ENCODE measurements around the gene STAT1. TPM values are rescaled to one million over a fixed set of nuclear protein-coding genes. Genes with fewer than 3 reads are reported as not detected.
A peak's percentile ranks its signal among the peaks of the same experiment; 100 is the strongest.

The STAT1 gene
- total RNA-seq, 1 donor from 2014 or later: 13.0 TPM

DNA sequence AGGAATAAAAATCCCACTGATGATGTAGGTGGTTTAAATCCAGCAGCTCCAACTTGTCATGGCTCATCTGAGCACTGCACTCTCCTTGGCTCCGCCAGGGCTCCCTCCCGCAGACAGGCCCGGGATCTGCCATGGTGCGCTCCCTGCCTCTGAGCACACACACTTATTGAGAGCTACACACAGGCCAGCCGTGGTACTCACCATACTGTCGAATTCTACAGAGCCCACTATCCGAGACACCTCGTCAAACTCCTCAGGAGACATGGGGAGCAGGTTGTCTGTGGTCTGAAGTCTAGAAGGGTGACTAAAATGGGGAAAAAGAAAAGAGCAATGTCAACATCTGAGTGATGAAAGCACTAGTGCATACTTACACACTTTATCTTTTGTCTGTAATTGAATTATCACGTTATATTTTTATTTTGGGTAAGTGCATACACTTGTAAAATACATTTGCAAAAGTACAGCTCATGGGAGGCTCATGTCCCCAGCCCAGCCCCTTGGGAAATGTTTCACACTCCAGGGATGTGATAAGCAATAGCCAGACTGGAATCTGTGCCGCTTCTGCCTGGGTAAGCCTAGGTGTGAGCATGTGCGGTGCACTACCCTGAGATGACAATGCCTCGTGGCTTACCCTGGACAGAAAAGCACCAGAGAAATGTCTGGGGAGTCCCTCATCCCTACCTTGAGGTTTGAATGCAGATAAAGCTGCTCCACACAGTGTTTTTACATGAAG is 39.2 kb downstream of the STAT1 start:
- Histone ChIP-seq H3K27me3 (no peaks in the 10 kb centered on the region), H3K4me3 (no peak overlapping the region), H3K36me3 (peaks cover 57 to 86% of the 10 kb centered on the region in 2 donors), H3K27ac (peak overlapping the region in 1 of 2 donors; percentile 45), H3K4me1 (peaks cover 0 to 11% of the 10 kb centered on the region in 2 donors), H3K9me3 (no peaks in the 10 kb centered on the region)
- no peak for TF ChIP-seq CTCF (IDR thresholded peaks at IDR 0.05)
- intact Hi-C loops (cut with DNase I): loop anchor here (5.0 kb wide), 1 partner anchor 192 kb away; no protein-coding TSS in a partner anchor
- no peak for DNase-seq (ENCODE audit: low spot score in 2 of 2)

GRCh38 chr2:190973726-190974628 is 40.0 kb downstream of the STAT1 start:
- intact Hi-C loops (cut with DNase I): loop anchor here (5.0 kb wide), 1 partner anchor 192 kb away; no protein-coding TSS in a partner anchor
- no peak for DNase-seq (ENCODE audit: low spot score in 2 of 2)
- Histone ChIP-seq H3K4me1 (peaks cover 0 to 11% of the 10 kb centered on the region in 2 donors), H3K36me3 (peaks cover 49 to 86% of the 10 kb centered on the region in 2 donors), H3K9me3 (no peaks in the 10 kb centered on the region), H3K4me3 (no peak overlapping the region), H3K27me3 (no peaks in the 10 kb centered on the region), H3K27ac (peak overlapping the region; percentile 15 to 45)
- TF ChIP-seq CTCF (IDR thresholded peaks at IDR 0.05): no peak

- TF ChIP-seq CTCF (IDR thresholded peaks at IDR 0.05): no peak
- Histone ChIP-seq H3K4me1 (peaks cover 0 to 11% of the 10 kb centered on the region in 2 donors), H3K27ac (peak overlapping the region in 1 of 2 donors; percentile 11), H3K9me3 (no peaks in the 10 kb centered on the region), H3K27me3 (no peaks in the 10 kb centered on the region), H3K36me3 (peaks cover 49 to 80% of the 10 kb centered on the region in 2 donors), H3K4me3 (no peak overlapping the region)
- intact Hi-C loops (cut with DNase I): loop anchor here (5.0 kb wide), 1 partner anchor 191 kb away; no protein-coding TSS in a partner anchor
- no peak for DNase-seq (ENCODE audit: low spot score in 2 of 2)
These were observed 40.7 kb downstream of the STAT1 start for GRCh38 chr2:190973262-190973661.

- intact Hi-C loops (cut with DNase I): loop anchor here (5.0 kb wide), 1 partner anchor 191 kb away; no protein-coding TSS in a partner anchor
- Histone ChIP-seq H3K36me3 (peaks cover 47 to 76% of the 10 kb centered on the region in 2 donors), H3K27ac (peak overlapping the region in 1 of 2 donors; percentile 11), H3K4me1 (peaks cover 0 to 11% of the 10 kb centered on the region in 2 donors), H3K4me3 (no peak overlapping the region), H3K9me3 (no peaks in the 10 kb centered on the region), H3K27me3 (no peaks in the 10 kb centered on the region)
- TF ChIP-seq CTCF (IDR thresholded peaks at IDR 0.05): no peak
- DNase-seq (ENCODE audit: low spot score in 2 of 2): no peak
These were observed 41.1 kb downstream of the STAT1 start for GRCh38 chr2:190972846-190973245.

DNA sequence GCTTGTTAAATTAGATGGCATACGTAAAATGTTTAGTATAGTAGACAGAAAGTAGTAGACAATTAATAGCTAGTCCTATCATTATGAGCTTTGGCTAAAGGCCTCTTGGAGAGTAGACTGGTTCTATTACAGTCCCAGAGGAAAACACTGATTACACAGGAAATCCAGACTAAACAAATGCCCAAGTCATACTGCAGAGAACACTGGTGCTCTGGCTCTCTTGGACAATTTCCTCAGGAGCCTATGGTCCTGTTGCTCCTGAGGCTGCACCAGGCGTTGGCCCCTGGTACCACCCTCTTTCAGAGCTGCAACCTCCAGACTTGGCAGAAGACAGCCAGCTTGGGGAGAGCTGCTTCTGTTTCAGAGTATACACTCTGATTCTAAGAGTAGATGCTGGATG is 41.8 kb downstream of the STAT1 start:
- H3K4me3 ChIP-seq: no peak overlapping the region
- peaks cover 0 to 11% of the 10 kb centered on the region in 2 donors for H3K4me1 ChIP-seq
- TF ChIP-seq CTCF (IDR thresholded peaks at IDR 0.05): no peak
- intact Hi-C loops (cut with DNase I): loop anchor here (5.0 kb wide), 1 partner anchor 190 kb away; no protein-coding TSS in a partner anchor
- H3K36me3 ChIP-seq: peaks cover 47 to 71% of the 10 kb centered on the region in 2 donors
- H3K27ac ChIP-seq: no peak overlapping the region
- no peaks in the 10 kb centered on the region for H3K9me3 ChIP-seq
- H3K27me3 ChIP-seq: no peaks in the 10 kb centered on the region
- DNase-seq (ENCODE audit: low spot score in 2 of 2): no peak

Measured in ascending aorta (tissue), 2 donors.